UCSD-AML1 (cell line): ENCODE results near the gene FIZ1.
A peak's percentile ranks its signal among the peaks of the same experiment; 100 is the strongest.

Experiments
- DNase-seq: peaks from one replicate; lab custom pipeline; 2025; ENCODE audit not compliant: unreplicated experiment; lab: John Stamatoyannopoulos, UW

Gene FIZ1, protein sequence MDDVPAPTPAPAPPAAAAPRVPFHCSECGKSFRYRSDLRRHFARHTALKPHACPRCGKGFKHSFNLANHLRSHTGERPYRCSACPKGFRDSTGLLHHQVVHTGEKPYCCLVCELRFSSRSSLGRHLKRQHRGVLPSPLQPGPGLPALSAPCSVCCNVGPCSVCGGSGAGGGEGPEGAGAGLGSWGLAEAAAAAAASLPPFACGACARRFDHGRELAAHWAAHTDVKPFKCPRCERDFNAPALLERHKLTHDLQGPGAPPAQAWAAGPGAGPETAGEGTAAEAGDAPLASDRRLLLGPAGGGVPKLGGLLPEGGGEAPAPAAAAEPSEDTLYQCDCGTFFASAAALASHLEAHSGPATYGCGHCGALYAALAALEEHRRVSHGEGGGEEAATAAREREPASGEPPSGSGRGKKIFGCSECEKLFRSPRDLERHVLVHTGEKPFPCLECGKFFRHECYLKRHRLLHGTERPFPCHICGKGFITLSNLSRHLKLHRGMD

GRCh38 chr19:55599468-55599841, at the start of gene FIZ1:
FIZ1 (minus strand) TSS chr19:55599517; CDS start chr19:55597865, 1,652 bp downstream.
- DNase-seq: peak; percentile 98

DNA sequence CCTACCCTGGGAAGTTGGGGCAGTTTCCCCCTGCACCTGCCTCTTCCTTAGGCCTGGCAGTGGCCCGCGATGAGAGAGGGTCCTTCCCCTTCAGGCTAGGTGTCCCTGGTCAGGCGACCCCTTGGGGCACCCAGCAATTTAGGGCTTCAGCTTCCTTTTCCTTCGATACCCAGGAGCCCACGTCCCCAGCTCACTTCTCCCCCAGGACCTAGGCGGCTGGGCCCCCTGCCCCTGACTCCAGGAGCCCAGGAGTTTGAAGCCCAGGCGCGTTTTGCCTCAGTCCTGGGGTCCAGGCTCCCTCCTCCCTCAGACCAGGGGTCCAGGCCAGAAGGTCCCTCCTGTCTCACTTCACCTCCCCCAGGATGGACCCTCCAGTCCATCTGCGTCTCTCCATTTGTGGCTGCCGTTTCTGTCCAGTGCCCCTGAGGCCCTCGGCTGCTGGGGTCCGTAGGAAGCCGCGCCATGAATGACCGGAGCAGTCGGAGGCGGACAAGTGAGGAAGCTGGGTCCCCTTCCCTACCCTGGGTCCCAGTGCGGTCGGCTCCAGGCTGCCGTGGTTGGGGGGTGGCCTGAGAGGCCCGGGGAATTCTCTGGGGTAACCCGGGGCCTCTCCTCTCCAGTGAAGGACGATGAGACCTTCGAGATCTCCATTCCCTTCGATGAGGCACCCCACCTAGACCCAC, 49.4 kb upstream of the FIZ1 start:
- DNase-seq: no peak

DNA sequence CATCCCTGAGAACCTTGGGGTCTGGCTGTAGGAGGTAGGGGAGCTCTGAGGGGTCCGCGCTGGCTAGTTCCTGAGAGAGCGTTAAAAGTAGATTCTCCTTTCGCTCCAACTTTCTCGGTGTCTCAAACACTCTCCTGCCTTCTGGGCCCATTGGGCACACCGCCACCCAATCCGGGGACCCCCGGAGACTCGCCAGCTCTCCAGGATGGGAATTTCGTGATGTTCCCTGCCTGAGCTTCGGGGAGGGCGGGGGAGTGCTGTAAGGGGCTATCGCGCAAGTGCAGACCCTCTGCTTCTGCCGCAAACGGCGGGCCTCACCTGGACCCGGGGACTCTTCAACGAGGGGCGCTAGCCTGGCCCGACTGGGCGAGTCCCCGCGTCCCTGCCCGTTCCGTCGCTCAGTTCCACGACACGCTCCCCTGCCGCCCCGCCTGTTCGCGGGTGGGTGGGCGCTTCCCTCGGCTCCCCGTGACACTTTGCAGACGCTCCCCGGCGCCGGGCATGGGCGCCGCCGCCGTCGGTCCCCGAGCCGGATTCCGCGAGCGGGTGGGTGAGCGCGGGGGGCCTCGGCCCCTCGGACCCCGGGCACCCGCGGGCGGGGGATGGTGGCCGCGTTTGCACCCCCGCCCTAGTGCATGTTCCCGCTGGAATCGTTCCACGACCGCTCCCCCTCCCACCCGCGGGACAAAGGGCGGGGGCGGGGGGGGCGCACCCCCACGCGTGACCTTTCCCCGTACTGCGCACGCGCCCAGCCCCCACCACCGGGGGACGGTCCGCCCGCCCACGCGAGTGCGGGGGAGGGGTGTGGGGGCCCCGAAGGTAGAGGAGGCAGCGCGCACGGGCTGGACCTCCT, 48.6 kb upstream of the FIZ1 start, which contains the start of gene CCDC106:
Gene CCDC106, plus strand, starts transcription at position 481 of the 853 bp plus-strand sequence. CDS start 835 bp downstream, outside the sequence.
- peak; percentile 86 for DNase-seq

- DNase-seq: no peak
These were observed 47.8 kb upstream of the FIZ1 start for GRCh38 chr19:55646889-55647731.

DNA sequence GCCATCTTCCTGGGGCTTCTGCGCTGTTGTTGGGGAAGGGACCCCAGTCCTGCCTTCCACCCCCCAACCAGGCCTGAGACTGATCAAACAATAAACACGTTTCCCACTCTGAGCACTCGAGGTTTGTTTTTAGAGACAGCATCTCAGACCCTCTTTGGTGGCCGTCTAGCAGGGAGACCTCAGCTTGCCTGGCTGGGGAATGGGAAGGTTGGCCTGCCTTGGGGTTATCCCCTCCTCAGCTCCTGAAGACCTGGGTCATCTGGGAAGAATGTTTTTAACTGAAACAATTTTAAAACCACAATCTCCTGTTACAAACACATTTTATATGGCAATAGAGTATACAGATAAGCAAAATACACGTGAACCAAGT, 46.2 kb upstream of the FIZ1 start:
- no peak for DNase-seq

DNA sequence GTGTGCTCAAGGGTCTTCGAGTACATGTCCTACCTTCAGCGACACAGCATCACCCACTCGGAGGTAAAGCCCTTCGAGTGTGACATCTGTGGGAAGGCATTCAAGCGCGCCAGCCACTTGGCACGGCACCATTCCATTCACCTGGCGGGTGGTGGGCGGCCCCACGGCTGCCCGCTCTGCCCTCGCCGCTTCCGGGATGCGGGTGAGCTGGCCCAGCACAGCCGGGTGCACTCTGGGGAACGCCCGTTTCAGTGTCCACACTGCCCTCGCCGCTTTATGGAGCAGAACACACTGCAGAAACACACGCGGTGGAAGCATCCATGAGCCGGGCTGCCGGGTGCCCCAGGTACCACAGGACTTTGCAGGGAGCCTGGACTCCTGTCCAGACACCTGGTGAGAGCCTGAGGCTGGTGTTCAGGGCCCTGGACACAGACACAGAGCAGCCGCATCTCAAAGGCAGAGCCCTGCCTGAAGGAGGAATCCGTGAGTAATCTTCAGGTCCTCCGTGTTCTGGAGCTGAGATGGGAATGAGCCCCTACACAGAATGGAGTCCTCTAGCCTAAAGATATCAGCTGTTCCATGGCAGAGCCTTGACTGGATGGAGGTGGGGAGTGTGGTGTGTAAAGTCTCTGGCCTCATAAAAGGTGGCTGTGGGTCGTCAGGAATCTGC, 45.7 kb upstream of the FIZ1 start:
- no peak for DNase-seq

- no peak for DNase-seq
These were observed 45.0 kb upstream of the FIZ1 start for GRCh38 chr19:55644191-55644833.

GRCh38 chr19:55643887-55644176, 44.5 kb upstream of the FIZ1 start:
- DNase-seq: no peak

GRCh38 chr19:55643003-55643886, 43.9 kb upstream of the FIZ1 start, which contains the start of gene ZNF581:
ZNF581 (plus strand) TSS chr19:55643649; CDS start chr19:55644572, 923 bp downstream.
- peak; percentile 83 for DNase-seq

DNA sequence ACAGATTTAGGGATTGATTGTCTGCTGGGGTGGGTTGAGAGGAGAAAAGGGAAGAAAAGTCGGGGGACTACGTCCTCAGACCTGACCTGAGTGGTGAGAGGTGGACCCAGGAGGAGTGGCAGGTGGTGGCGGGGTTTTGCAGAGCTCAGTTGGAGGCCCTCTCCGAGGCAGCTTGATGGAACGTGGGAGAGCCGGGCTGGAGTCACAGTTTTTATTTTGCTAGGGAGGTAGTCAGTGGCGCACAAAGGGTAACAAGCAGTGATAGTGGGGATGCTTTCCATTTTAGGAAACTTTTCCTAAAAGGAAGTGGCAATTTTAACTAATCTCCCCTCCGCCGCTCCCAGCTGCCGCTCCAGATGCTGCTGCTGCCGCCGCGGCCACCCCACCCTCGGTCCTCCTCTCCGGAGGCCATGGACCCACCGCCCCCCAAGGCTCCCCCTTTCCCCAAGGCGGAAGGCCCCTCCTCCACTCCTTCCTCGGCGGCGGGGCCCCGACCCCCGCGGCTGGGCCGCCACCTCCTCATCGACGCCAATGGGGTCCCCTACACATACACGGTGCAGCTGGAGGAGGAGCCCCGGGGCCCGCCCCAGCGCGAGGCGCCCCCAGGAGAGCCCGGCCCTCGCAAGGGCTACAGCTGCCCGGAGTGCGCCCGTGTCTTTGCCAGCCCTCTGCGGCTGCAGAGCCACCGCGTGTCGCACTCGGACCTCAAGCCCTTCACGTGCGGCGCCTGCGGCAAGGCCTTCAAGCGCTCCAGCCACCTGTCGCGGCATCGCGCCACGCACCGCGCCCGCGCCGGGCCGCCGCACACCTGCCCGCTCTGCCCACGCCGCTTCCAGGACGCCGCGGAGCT, 43.1 kb upstream of the FIZ1 start:
- no peak for DNase-seq

- no peak for DNase-seq
These were observed 42.3 kb upstream of the FIZ1 start for GRCh38 chr19:55641426-55642152.

- DNase-seq: peak; percentile 74
These were observed 41.5 kb upstream of the FIZ1 start, which contains the start of gene ZNF580 for GRCh38 chr19:55640577-55641425. ZNF580 (plus strand) TSS chr19:55641002; CDS start chr19:55642509, 1,507 bp downstream.

DNA sequence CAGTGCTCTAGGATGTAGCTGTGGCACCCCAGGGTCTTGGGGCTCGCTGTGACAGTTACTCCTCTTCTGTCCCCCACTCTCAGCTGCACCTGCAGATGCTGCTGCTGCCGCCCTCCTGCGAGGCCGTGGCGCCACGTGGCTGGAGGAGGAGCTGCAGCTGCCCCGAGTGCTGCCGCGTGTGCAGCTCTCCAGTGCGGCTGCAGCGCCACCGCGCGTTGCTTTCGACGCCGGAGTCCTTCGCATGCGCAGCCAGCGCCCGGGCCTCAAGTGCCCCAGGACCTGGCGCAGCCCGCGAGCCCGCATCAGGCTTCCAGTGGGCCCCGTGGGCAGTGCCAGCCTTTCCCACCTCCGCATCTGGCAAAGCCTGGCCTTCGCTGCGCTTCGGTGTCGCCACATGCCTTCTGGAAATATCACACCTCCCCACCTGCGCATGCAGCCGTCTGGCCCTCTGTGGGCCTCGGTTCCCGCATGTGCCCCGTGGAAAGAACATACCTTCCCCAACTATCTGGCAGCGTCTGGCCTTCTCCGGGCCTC, 40.8 kb upstream of the FIZ1 start:
- no peak for DNase-seq

DNA sequence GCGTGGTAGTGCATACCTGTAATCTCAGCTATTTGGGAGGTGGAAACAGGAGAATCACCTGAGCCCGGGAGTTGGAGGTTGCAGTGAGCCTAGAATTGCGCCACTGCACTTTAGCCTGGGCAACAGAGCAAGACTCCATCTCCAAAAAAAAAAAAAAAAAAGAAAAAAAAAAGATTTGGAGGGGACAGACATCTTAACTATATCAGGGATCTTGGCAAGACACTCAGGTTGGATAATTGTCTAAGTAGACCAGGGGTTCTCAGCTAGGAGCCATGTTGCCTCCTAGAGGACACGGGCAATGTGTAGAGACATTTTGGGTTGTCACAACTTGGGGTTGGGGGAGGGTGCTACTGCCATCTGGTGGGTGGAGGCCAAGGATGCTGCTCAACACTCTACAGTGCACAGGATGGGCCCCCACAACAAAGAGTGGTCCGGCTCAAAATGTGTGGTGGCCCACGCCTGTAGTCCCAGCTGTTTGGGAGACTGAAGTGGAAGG, 39.6 kb upstream of the FIZ1 start:
- peak; percentile 44 for DNase-seq

DNA sequence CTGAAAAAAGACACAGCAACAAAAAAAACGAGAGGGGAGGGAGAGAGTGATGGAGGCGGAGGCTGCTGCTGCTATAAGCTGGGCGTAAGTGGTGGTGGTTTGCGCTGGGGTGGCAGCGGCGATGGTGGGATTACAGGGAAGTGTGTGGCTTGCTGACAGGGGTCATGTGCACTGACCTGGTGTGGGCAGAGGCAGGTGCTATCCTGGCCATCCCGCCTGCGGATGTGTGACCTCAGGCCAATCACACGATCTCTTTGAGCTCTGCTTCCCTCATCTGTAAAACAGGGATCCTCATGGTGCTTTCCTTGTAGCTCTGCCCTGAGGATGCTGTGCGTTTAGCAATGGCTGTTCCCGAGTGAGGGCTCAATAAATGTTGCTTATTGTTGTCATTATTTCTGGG, 38.2 kb upstream of the FIZ1 start:
- no peak for DNase-seq
